Stimulated activated CD8-positive, alpha-beta memory T cell treated with anti-CD3 and anti-CD28 coated beads, Interleukin-7, amount 100 ng/mL, for 4 hours (primary cell): ENCODE results near the gene ZNF593OS.
A peak's percentile ranks its signal among the peaks of the same experiment; 100 is the strongest.

ENCODE experiments used
- DNase-seq, 2 donors: peaks; one replicate each; pipeline ENCODE4 v3.0.0-alpha.2; 2020; ENCODE audit warnings: low read depth in 2 of 2

The ZNF593OS gene

DNA sequence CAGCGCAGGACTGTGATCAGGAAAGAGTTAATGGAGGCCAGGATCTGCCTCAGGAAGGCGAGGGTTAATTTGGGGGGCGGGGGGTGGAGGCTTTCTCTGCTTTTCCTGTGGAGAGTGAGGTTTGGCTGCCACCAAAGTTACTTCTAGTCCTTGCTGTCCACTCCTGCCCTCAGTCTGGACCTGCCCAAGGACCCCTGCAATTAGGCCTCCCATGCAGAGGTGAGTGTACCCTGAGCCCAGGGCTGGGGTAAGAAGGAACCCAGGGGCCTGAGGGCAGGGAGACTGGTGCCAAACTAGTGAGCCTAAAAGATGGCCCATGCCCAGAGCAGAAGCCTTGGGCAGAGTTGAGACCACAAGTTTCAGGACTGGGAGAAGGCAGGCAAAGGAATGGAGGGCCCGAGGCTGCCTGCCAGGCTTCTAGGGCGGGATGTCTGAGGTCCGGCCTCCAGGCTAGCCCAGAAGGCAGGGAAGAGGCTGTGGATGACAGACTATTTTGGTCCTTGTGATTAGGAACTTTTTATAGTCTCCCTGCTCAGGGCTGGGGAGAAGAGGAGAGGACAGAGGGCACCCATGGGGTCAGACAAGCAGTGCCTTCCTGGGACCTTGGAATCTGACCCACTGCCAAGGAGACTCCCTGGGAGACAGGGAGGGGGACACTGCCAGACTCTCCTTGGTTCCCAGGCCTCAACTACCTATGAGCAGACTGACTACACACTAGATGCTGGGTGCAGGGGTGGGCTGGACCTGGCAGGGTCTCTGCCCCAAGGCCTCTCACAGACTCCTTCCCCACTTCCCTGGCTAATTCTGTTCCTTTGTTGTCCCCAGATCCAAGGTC is 12.5 kb downstream of the ZNF593OS start, which contains the start of gene FAM110D:
TSS of gene FAM110D (plus strand) at position 172 of the 835 bp plus-strand sequence. CDS start 2,213 bp downstream, outside the sequence.
- DNase-seq, result no peak

DNA sequence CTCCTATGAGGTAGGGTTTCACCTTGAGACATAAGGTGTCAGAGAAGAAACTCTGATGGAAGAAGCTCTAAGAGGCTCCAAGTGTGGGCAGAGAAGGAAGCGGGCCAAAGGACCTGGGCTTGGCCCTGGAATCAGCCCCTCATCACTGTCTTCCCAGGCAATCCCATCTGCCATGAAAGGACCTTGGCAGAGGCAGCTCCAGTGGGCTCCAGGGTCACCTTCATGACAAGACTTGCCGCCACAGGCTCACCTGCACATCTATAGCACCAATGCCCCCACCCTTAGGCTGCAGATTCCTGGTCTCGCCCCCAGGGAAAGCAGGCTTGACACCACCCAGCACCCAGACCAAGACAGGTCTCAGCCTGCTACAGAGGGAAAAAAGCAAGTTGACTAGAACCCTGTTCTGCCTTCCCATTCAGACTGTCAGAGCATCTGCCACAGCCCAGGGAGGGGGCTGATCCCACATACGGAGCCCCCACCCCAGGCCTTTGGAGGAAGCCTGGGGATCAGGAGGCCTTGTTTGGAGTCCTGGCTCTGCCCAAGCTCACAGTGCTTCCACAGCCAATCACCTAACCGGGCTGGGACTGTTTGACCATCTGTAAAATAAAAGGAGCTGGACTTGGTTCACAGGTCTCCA is 13.2 kb downstream of the ZNF593OS start:
- DNase-seq, result no peak

DNA sequence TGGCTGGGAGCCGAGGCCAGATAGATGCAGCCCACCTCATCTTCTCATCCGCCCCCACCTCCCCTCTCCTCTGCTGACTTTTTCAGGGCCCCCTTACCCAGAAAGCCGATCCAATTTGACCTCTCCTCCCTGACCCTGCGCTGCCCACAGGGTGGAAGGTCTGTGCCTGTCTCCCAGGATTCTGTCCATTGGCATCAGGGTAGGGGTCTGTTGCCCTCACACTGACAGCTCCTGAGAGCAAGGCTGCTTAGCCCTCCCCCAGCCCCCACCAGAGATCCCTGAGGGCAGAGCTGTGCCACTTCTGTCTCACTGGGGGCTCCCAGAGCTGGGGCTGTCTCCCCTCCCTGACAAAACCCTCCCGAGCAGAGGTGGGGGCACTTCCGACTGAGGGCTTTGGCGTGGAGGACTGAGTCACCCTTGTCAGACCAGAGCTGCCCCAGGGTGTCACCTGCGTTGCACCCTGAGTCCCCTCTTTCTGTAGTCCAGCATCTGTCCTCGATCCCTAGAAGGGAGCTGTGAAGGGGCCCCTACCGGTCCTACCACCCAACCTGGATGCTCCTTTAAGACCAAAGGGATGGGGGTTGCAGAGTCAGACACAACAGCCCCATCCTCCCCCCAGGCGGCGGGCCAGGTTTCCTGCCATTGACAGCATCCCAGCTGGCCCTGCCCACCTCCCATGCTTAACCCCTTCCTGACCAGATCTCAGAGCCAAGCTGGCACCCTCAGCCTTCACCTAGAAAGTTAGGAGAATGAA is 15.2 kb downstream of the ZNF593OS start:
- DNase-seq, result no peak

DNA sequence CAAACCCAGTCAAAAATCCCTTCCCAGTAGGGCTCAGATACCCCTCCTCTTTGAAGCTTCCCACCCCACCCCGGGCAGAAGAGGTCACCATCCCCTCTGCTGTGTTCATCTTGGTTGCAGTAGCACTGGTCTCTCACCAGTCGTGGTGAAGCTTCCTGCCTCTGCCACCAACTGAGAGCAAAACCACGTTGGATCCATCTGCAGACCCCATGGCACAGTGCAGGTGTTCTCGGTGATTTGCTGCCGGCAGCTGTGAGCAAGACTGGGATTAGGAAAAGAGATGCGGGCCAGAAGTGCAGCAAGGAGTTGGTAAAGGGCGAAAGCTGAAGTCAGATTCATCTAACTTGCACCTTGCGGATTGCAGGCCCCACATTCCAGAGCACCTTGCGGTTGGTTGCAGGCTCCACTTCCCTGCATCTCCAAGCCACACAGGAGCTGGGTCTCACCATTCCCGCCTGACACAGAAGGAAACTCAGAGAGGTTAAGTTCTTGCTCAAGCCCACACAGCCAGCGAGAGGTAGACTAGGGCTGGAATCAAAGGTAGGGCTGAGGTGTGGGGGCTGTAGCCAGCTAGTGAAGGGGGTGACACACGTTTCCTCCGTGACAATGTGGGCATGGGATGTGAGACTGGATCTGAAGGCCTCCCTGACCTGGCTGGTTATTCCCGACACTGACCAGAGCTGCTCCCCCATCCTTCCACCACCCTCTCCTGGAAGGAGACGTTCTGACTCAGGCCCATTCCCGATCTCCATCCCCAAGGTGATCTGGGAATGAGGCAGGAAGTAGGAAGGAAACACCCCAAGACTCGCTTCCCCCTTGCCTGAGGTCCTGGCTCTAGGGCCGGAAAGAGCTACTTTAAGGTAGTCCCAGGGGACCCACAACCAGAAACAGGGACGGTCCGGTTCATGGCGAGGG is 16.0 kb downstream of the ZNF593OS start:
- DNase-seq, result no peak

DNA sequence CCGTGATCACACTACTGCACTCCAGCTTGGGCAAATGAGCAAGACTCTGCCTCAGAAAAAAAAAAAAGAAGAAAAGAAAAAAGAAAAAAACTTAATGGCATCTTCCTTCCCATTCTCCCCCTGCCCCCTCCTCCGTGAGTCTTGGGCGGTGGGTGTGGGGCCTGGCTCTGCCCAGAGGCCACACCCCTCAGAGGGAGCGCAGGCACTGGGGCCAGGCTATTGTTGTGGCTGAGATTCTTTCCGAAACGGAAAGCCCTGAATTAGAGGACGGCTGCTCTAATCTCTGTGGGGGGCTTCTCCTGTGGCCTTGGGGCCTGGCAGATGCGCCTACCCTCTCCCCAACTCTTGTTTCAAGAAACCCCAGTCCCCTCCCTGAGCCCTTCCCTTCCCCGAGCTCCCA is 16.9 kb downstream of the ZNF593OS start:
- no peak for DNase-seq

DNA sequence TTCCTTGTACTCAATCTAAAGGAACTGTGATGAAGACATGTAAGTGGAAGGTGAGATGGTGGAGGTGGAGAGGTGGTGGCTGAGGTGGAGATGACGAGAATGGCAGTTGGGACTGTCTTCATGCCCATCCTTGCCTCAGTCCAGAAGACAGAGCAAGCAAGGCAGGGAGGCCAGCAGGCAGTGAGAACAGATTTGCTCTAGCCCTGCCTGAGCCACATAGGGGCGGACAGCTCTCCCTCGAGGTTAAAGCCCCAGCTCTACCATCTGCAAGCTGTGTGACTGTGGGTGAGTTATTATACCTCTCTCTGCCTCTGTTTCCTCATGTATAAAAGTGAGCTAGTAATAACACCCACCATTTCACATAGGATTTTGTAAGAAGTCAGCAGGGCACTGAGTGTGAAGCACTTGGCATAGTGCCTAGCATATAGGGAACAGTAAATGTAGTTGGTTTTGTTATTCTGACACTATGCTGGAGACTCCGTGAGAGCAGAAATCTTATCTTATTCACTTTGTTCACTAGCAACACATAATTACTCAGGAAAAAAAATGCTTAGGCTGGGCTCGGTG is 17.6 kb downstream of the ZNF593OS start:
- no peak for DNase-seq

DNA sequence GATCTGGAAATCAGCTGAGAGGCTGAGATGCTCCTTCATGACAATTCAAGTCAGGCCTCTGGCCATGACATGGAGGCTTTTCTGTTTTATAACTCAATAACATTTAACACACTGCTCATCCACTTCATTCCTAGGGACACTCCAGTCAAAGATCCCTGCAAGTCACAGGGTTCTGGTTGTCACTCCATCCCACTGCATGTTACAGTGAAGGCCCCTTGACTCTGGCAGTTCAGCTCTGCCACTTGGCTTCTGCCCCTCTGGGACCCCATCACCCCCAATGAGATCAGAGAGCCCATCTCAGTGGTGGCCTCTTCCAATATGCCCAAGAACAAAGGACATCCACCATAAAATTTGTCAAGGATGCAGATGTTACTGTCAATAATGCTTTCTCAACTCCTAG is 22.7 kb downstream of the ZNF593OS start:
- no peak for DNase-seq

DNA sequence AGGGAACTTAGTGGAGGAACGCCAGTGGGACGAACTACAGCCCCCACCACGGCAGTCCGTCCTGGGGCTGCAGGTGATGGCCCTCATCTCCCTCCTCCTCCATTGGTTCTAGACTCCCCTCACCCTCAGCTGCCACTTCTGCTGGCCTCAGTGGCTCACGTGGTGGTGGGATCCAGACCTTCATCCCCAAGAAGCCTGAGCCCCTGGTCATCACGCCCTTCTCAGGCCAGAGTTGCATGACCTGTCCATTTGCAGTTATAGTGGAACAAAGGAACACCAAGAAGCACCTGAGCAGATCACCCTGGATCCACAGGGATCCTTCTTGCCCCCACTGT is 25.7 kb downstream of the ZNF593OS start:
- DNase-seq, result no peak

DNA sequence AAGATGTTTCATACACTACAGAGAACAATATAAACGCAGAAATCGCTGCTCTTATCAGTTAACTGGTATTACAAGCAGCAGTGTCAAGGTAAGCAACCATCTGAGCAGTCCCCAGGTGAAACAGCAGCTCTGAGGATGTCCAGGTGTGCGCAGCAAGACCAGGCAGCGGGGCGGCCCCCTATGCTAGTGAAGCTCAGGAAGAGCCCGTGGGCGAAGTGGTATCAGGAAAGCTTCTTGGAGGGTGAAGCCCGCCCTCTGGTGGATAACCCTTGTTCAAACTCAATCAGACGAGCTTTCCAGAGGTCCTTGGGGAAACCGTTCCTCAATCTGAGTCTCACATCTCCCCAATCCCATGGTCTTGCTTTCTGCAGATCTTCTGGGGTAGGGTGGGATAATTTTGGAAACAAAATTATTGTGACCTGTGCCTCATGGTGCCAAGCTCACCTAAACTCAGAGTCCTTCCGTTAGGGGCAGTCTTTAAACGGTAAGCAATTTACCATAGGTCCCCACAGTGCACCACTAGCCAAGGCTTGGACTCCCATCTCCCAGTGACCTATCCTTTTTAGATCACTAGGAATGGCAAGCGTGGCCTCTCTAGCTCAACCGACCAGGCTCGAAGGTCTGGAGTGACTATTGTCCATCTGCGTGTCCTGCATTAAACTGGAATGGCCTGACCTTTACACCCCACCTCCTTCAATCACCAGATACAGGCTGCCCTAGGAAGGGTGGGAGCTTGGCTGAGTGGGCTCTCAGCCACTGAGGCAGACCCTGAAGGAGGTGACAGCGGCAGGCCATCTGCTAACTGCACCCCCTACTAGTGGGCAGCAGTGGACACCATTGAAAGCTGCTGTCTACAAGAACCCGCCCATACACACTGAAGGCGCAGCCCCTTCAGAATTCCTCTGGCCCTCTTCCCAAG is 26.3 kb downstream of the ZNF593OS start:
- peak; percentile 56 to 69 for DNase-seq

DNA sequence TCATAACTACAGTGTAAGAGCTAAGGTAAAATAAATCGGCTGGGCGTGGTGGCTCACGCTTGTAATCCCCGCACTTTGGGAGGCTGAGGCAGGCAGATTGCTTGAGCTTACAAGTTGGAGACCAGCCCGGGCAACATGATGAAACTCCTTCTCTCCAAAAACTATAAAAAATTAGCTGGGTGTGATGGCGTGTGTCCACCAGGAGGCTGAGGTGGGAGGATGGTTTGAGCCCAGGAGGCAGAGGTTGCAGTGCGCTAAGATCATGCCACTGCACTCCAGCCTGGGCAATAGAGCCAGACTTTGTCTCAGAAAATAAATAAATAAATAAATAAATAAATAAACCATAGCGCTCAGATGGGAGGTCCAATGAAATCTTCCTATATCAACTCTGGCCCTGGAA is 29.5 kb downstream of the ZNF593OS start:
- DNase-seq, result no peak

DNA sequence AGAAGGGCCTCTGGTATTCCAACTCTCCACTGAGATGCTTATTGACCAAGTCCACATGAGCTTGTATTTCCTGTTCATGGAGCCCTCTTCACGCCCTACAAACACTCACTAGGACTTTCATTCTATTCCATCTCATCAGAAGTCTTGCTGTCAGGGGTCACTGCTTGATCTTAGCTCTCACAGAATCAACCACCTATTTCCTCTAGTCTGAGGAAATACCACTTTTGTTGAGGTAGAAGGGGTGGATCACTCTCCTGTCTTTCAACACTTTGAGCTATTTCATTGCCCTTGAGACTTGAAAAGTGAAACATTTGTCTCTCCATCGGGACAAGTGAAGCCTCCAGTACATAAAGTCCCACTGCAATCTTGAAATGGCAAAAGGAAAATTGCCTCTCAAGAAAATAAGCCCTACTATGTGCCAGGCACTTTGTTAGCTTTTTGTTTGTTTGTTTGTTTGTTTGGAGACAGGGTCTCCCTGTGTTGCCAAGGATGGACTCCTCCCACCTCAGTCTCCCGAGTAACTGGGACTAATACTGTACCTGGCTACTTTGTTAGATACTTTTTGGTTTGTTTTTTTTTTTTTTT is 32.6 kb downstream of the ZNF593OS start:
- DNase-seq, result no peak

DNA sequence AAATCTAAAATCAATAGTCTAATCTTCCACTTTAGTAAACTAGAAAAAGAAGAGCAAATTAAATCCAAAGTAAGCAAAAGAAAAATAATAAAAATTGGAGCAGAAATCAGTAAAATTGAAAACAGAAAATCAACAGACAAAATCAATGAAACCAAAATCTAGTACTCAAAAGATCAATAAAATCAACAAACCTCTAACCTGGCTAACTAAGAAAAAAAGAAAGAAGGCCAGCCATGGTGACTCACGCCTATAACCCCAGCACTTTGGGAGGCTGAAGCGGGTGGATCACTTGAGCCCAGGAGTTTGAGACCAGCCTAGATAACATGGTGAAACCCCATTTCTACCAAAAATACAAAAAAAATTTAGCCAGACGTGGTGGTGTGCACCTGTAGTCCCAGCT is 37.2 kb downstream of the ZNF593OS start:
- no peak for DNase-seq

DNA sequence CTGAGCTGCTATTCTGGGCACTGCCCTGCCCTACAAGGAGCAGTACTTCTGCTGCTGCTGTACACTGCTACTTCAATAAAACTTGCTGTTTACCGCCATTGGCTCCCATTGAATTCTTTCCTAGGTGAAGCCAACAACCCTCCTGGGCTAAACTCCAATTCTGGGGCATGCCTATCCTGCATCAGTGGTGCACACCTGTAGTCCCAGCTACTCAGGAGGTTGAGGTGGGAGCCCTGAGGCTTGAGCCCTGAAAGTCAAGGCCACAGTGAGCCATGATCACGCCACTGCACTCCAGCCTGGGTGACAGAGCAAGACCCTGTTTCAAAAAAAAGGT is 38.8 kb downstream of the ZNF593OS start:
- no peak for DNase-seq

DNA sequence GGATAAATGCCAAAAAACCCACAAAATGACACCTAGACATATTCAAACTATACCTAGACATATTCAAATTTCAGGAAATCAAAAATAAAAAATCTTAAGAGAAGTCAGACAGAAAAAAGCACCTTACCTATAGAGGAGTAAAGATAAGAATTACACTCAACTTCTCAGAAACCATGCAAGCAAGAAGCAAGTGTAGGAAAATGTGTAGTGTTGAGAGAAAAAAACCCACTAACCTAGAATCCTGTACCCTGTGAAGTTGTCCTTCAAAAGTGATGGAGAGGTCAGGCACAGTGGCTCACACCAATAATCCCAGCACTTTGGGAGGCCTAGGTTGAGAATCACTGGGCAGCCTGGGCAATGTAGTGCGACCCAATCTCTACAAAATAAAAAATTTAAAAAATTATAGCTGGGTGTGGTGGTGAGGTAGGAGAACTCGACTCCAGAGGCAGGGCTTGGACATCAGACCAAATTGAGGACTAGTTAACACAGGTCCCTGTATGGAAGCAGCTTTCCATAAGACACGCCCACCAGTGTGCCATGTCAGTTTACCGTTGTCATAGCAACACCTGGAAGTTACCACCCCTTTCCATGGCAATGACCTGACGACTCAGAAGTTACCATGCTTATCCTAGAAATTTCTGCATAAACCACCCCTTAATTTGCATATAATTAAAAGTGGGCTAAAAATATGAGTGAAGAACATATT is 39.4 kb downstream of the ZNF593OS start:
- no peak for DNase-seq

DNA sequence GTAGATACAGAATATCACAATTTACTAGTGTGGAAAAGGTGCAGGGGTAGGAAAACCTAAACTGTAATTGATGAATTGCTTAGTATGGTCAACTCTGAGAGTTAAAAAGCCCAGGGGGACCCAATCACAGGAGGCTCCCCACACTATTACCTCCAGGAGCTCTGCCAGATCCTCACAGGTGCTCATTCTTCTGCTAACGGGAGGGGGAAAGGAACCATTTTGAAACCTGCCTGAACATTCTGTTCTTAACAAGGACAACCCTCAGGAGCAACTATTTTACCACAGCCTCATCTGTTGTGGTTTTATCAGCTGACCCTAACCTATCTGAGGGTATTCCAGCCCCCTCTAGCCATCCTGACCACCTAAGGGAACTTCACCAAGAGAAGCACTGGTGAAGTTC is 40.9 kb downstream of the ZNF593OS start:
- DNase-seq, result no peak

DNA sequence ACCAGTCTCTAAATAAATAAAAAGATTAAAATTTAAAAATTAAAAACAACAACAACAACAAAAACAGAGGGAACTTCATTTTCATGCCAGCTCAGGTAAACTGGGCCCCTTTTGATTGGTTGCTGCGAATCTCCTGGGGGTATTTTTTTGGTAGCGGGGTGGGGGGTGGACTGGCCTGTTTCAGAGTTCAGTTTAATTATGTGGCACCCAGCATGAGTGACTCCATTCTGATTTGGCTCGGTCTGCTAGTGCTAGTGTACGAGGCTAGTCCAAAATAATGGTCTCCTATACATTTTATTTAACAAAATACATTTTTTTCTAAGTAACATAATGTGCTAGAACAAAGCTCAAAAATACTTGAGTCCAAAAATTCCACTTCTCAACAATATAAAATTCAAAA is 41.9 kb downstream of the ZNF593OS start:
- no peak for DNase-seq

DNA sequence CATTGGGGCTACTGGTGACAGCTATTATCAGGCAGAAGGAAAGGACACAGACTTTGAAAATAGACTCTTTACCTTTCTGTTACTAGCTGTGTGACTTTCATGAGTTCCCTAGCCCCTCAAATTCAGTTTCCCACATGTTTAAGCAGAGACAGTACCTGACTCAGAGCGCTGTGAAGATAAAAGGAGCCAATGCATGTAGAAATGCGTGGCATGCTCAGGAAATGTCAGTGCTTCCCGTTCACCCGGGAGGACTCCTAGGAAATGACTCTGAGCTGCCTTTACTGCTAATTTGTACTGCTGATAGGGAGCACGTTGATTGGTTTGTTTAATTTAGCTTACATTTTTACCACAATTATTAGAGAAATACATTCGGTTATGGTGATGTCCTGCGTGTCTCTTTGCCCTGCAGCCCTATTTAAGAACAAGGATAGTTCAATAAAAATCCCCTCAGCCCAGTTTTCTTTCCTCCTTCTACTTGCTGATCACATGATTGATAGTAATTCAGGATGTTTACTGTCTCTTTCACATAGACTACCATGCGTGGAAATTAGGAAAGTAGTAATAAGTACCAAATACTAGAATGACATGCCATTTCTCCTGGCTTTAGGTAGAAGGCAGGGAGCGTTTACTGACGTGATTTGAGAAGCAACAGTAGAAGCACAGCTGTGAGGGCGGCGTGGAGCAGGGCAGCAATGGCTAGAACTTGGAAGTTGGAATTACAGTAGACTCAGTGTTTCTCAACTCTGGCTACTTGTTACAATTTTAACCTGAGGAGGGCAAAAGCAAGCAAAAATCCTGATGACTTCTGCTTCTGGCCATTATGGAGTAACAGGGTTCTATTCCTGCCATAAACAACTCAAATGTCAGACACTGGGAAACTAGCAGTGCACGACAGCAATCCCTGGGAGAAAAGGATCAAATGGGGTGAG is 44.1 kb downstream of the ZNF593OS start:
- no peak for DNase-seq
